Subcutaneous adipose tissue (tissue), 4 donors: ENCODE measurements around the gene NAGK. TPM values are rescaled to one million over a fixed set of nuclear protein-coding genes. Genes with fewer than 3 reads are reported as not detected.

Experiments
- total RNA-seq, 4 donors: library from RNA; depleted of rRNA; stranded (reverse); fragments of >200 nt; gene quantifications; one replicate each; pipeline ENCODE4 v1.1.0, GENCODE V29; 2016
- TF ChIP-seq, protein P1 (sequence below): fragments of 450-650 bp; IDR thresholded peaks from one replicate; pipeline ENCODE4 v1.5.1; 2016; ENCODE audit warnings: low read depth, mild to moderate bottlenecking, control low read depth, antibody characterized with exemption, moderate library complexity

Gene NAGK
- total RNA-seq, 4 donors from 2014 or later: 60.8 to 169 (median 97.6) TPM

DNA sequence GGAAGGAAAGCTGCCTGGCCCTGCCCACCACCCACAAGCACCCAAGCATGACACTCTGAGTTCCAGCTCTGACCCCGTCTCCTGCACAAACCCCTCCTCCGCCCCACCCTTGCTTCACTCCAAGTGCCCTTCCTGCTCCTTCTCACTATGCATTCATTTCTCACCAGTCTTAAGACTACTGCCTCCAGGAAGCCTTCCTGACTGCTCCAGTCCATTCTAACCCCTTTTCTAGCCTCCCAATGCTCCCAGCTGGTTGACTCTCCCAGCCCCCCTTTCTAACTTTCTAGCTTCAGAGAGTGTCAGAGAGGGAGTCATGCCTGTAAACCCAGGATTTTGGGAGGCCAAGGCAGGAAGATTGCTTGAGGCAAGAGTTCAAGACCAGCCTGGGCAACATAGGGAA lies 8.2 kb upstream of the NAGK start:
- TF ChIP-seq, protein P1, sequence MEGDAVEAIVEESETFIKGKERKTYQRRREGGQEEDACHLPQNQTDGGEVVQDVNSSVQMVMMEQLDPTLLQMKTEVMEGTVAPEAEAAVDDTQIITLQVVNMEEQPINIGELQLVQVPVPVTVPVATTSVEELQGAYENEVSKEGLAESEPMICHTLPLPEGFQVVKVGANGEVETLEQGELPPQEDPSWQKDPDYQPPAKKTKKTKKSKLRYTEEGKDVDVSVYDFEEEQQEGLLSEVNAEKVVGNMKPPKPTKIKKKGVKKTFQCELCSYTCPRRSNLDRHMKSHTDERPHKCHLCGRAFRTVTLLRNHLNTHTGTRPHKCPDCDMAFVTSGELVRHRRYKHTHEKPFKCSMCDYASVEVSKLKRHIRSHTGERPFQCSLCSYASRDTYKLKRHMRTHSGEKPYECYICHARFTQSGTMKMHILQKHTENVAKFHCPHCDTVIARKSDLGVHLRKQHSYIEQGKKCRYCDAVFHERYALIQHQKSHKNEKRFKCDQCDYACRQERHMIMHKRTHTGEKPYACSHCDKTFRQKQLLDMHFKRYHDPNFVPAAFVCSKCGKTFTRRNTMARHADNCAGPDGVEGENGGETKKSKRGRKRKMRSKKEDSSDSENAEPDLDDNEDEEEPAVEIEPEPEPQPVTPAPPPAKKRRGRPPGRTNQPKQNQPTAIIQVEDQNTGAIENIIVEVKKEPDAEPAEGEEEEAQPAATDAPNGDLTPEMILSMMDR: no peak

- TF ChIP-seq, protein P1: no peak
Observed at GRCh38 chr2:71060871-71061270, 7.6 kb upstream of the NAGK start.

GRCh38 chr2:71063216-71063615 lies 5.2 kb upstream of the NAGK start:
- TF ChIP-seq, protein P1: no peak

- TF ChIP-seq, protein P1: no peak
Observed at GRCh38 chr2:71064110-71064611, 4.3 kb upstream of the NAGK start.

- TF ChIP-seq, protein P1: no peak
Observed at GRCh38 chr2:71064754-71065621, 3.5 kb upstream of the NAGK start.

DNA sequence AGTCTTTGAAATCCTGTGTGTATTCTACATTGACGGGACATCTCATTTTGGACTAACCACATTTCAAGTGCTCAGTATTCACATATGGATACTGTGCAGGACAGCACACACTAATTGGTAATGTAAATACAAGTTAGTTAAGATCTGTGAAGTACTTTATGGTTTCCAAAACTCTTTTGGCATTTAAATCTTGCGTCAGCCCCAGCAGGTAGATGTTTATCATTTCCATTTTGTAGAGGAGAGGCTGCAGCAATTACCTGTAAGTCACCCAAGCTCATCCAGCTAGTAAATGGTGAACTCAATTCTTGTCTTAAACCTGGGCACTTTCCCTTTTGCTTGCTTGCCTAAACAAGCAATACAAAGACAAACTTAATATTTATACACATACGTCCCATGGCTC lies 1.6 kb upstream of the NAGK start:
- TF ChIP-seq, protein P1: no peak

- TF ChIP-seq, protein P1: no peak
Observed at GRCh38 chr2:71067567-71068217, 756 bp upstream of the NAGK start.
